K562 (cell line): ENCODE measurements around the gene NTRK2. TPM values are rescaled to one million over a fixed set of nuclear protein-coding genes. Genes with fewer than 3 reads are reported as not detected.

ENCODE experiments used
- ATAC-seq: fragments of 200-7000 bp; cut with Tn5 transposase; 3 replicates; pipeline ENCODE4 v1.9.1; 2020; ENCODE audit warnings: moderate library complexity
- BruUV-seq: library from RNA; stranded (reverse); fragments of 400-500 nt; replicated peaks from 2 replicates; lab custom pipeline; 2021; lab: Mats Ljungman, UMichigan
- CTCF ChIA-PET: fragments of 300-600 bp; formaldehyde crosslinking; extraction: SDS; loops from one replicate; lab custom pipeline; 2021; ENCODE audit warnings: low intra/inter-chr PET ratio; lab: Yijun Ruan, JAX
- POLR2A ChIA-PET: fragments of 300-600, 350-650 bp; sonication (Branson Sonifier 250); formaldehyde crosslinking; extraction: SDS; loops from one replicate; lab custom pipeline; 2021; ENCODE audit warnings: antibody characterized with exemption, inconsistent platforms; lab: Yijun Ruan, JAX
- DNase-seq, 4 experiments: peaks; one replicate each; pipeline versions ENCODE4 v3.0.0 to v3.0.0-alpha.2; 2011 to 2018; ENCODE audit warnings: low spot score in 3 of 4, mixed read lengths in 3 of 4; ENCODE audit errors: extremely low read depth in 1 of 4
- FAIRE-seq: peaks from 2 replicates; lab custom pipeline; 2011; peaks lifted over from hg19 to GRCh38; lab: Jason Lieb, UNC
- H2AFZ ChIP-seq: 2 replicates; pipeline ENCODE4 v1.6.0; 2011; ENCODE audit warnings: low read depth, low read length, control low read depth, inconsistent platforms
- H3K27ac ChIP-seq: fragments of 200-600 bp; 3 replicates; pipeline ENCODE4 v1.8.0; 2011; ENCODE audit warnings: low read depth, mild to moderate bottlenecking, control low read depth, inconsistent platforms, low read length, moderate library complexity, mixed read lengths; ENCODE audit errors: extremely low read depth
- H3K27me3 ChIP-seq, 2 experiments: fragments of 300-600 bp in 1 of 2; 2 replicates in 1 of 2; 3 replicates in 1 of 2; pipeline versions ENCODE4 v1.6.0 to v1.8.0; 2011; ENCODE audit warnings: inconsistent platforms in 2 of 2, low read length in 2 of 2, mild to moderate bottlenecking in 1 of 2, mixed read lengths in 1 of 2, moderate library complexity in 1 of 2; ENCODE audit not compliant: control insufficient read depth in 2 of 2, insufficient read depth in 2 of 2
- H3K36me3 ChIP-seq: fragments of 300-600 bp; 3 replicates; pipeline ENCODE4 v1.8.0; 2011; ENCODE audit warnings: mild to moderate bottlenecking, low read length, inconsistent platforms; ENCODE audit not compliant: control insufficient read depth, insufficient read depth
- H3K4me1 ChIP-seq, 2 experiments: fragments of 200-600 bp in 1 of 2; replicated peaks in 1 of 2; 2 replicates in 1 of 2; 3 replicates in 1 of 2; pipeline versions ENCODE4 v1.5.1 to v1.8.0; 2011; ENCODE audit warnings: inconsistent platforms in 2 of 2, low read length in 2 of 2, mild to moderate bottlenecking in 1 of 2, mixed read lengths in 1 of 2, moderate library complexity in 1 of 2; ENCODE audit not compliant: control insufficient read depth in 2 of 2, insufficient read depth in 2 of 2
- H3K4me2 ChIP-seq: 2 replicates; pipeline ENCODE4 v1.6.1; 2011; ENCODE audit warnings: low read length, control low read depth, inconsistent platforms, mixed read lengths; ENCODE audit not compliant: insufficient read depth
- H3K4me3 ChIP-seq: fragments of 200-600 bp; sonication (generic), shearing (Covaris generic); 2 replicates; pipeline ENCODE4 v1.5.1; 2016; ENCODE audit warnings: control low read depth, inconsistent platforms
- H3K79me2 ChIP-seq: fragments of 200-600 bp; 3 replicates; pipeline ENCODE4 v1.8.0; 2011; ENCODE audit warnings: low read length, inconsistent platforms; ENCODE audit not compliant: control insufficient read depth, insufficient read depth
- H3K9ac ChIP-seq, 2 experiments: 2 replicates each; pipeline versions ENCODE4 v1.6.0 to v1.6.1; 2011; ENCODE audit warnings: low read depth in 2 of 2, low read length in 2 of 2, control low read depth in 1 of 2, inconsistent platforms in 1 of 2, mild to moderate bottlenecking in 1 of 2, mixed read lengths in 1 of 2; ENCODE audit not compliant: insufficient read depth in 1 of 2
- H3K9me1 ChIP-seq: one replicate; pipeline ENCODE4 v1.6.0; 2011; ENCODE audit warnings: inconsistent platforms, mild to moderate bottlenecking, low read length, moderate library complexity; ENCODE audit not compliant: control insufficient read depth, insufficient read depth
- H3K9me3 ChIP-seq: replicated peaks from 2 replicates; pipeline ENCODE4 v1.5.1; 2011; ENCODE audit warnings: low read depth, low read length, inconsistent platforms; ENCODE audit not compliant: control insufficient read depth, insufficient read depth
- H4K20me1 ChIP-seq: replicated peaks from 2 replicates; pipeline ENCODE4 v1.6.1; 2011; ENCODE audit warnings: low read length, inconsistent platforms, mixed read lengths; ENCODE audit not compliant: control insufficient read depth, insufficient read depth
- BACH1 ChIP-seq: fragments of 200-800 bp; sonication (Bioruptor generic); IDR thresholded peaks from 2 replicates; pipeline ENCODE4 v1.6.1; 2016; ENCODE audit warnings: missing genetic modification characterization, missing compliant biosample characterization
- CHD1 ChIP-seq: fragments of 200-600 bp; sonication (generic); IDR thresholded peaks from one replicate; pipeline ENCODE4 v1.6.1; 2012; ENCODE audit warnings: mild to moderate bottlenecking, moderate library complexity, low read length, inconsistent platforms
- ILK ChIP-seq: fragments of 450-650 bp; IDR thresholded peaks from 2 replicates; pipeline ENCODE4 v1.6.1; 2016; ENCODE audit warnings: missing genetic modification characterization, low read depth, mild to moderate bottlenecking, missing compliant biosample characterization, moderate library complexity, borderline replicate concordance
- NCOA6 ChIP-seq: fragments of 450-650 bp; IDR thresholded peaks from 2 replicates; pipeline ENCODE4 v1.6.1; 2017; ENCODE audit warnings: mild to moderate bottlenecking
- PHB ChIP-seq: fragments of 250-450 bp; sonication (Bioruptor Pico); IDR thresholded peaks from 2 replicates; pipeline ENCODE4 v1.5.0; 2021
- PRMT5 ChIP-seq: sonication (generic); formaldehyde crosslinking; IDR thresholded peaks from 2 replicates; pipeline ENCODE4 v1.5.0; 2020; ENCODE audit warnings: missing genetic modification reagents
- RNF219 ChIP-seq: fragments of 250-450 bp; sonication (Bioruptor Pico); IDR thresholded peaks from 2 replicates; pipeline ENCODE4 v1.5.0; 2022; ENCODE audit warnings: mild to moderate bottlenecking
- ZNF354B ChIP-seq: fragments of 250-450 bp; sonication (Bioruptor Pico); IDR thresholded peaks from 2 replicates; pipeline ENCODE4 v1.4.0; 2020
- ZNF436 ChIP-seq: fragments of 250-450, 450-650 bp; sonication (Bioruptor Pico); formaldehyde crosslinking; IDR thresholded peaks from 2 replicates; pipeline ENCODE4 v1.7.0; 2020; ENCODE audit warnings: mild to moderate bottlenecking
- ZNF589 ChIP-seq: fragments of 200-800 bp; sonication (Bioruptor generic); IDR thresholded peaks from 2 replicates; pipeline ENCODE4 v1.6.1; 2016; ENCODE audit warnings: low read depth, missing genetic modification characterization, missing compliant biosample characterization
- ZNF699 ChIP-seq: fragments of 250-450 bp; sonication (Bioruptor Pico); IDR thresholded peaks from 2 replicates; pipeline ENCODE4 v1.8.0; 2021; ENCODE audit warnings: mild to moderate bottlenecking, moderate library complexity; ENCODE audit not compliant: insufficient replicate concordance
- WGBS: fragments of 100-300 bp; shearing (Covaris generic); methylation state at CpG from one replicate; pipeline ENCODE4 v1.1.6; 2016; ENCODE audit warnings: low coverage, mixed read lengths; ENCODE audit not compliant: insufficient coverage; ENCODE audit errors: missing lambda C conversion rate; 5-methylcytosine and 5-hydroxymethylcytosine counted together
- in situ Hi-C: fragments of 300-500 bp; cut with MboI; formaldehyde crosslinking; loops from 4 replicates; pipeline ENCODE4 v1.15.0; 2018; ENCODE audit warnings: inconsistent platforms, mixed read lengths
- intact Hi-C: fragments of 100-400 bp; cut with micrococcal nuclease; formaldehyde crosslinking; loops from 2 replicates; pipeline ENCODE4 v1.14.2; 2022
- polyA plus RNA-seq, 8 experiments: library from polyadenylated mRNA; depleted of rRNA in 4 of 8; stranded (reverse) in 5 of 8; unstranded in 3 of 8; fragments of >200 nt; fragmentation: Nextera tagmentation in 2 of 8; fragmentation: Illumina TruSeq in 1 of 8; extraction: Ambion mirVana in 2 of 8; extraction: Trizol in 1 of 8; gene quantifications; 2 replicates each; pipeline versions ENCODE4 v1.2.1 to v1.2.3, GENCODE V29; 2011 to 2014; ENCODE audit warnings: inconsistent platforms in 1 of 8, missing spikeins in 1 of 8
- total RNA-seq, 7 experiments: library from RNA; depleted of rRNA in 6 of 7; stranded (reverse); fragments of >200 nt in 6 of 7; fragmentation: Illumina TruSeq in 2 of 7; extraction: Trizol in 2 of 7; gene quantifications; 2 replicates each; pipeline versions ENCODE4 v1.2.1 to v1.2.3, GENCODE V29; 2011 to 2021; ENCODE audit warnings: low replicate concordance in 1 of 7

Gene NTRK2
- total and polyA plus RNA-seq, 9 of the 15 experiments (the other 6 are each of a cell fraction or from before 2014, with no cell fraction given): not detected

GRCh38 chr9:84827216-84827765 lies 157.8 kb downstream of the NTRK2 start:
- WGBS: 0% methylated on average over 4 of the region's 4 CpGs
- H3K27me3 ChIP-seq: no peaks in the 10 kb centered on the region
- DNase-seq: no peak
- no peaks in the 10 kb centered on the region for H3K79me2 ChIP-seq
- BruUV-seq: no TSS peak
- no peak overlapping the region for H3K27ac ChIP-seq
- H3K9me3 ChIP-seq: no peaks in the 10 kb centered on the region
- H2AFZ ChIP-seq: no peak overlapping the region
- FAIRE-seq: no peak
- H3K4me1 ChIP-seq: no peaks in the 10 kb centered on the region
- H3K36me3 ChIP-seq: no peaks in the 10 kb centered on the region
- in situ Hi-C loops: no loop called here
- H4K20me1 ChIP-seq: no peaks in the 10 kb centered on the region
- no peak for ATAC-seq
- H3K4me3 ChIP-seq: no peak overlapping the region
- intact Hi-C loops: no loop called here
- POLR2A ChIA-PET: no interaction called here
- CTCF ChIA-PET: no interaction called here
- no peak overlapping the region for H3K4me2 ChIP-seq
- H3K9ac ChIP-seq: no peak overlapping the region
- no peak for TF ChIP-seq ZNF436
- no peak for TF ChIP-seq ILK (tag)
- TF ChIP-seq RNF219 (CRISPR knock-in tag): no peak
- TF ChIP-seq ZNF589 (CRISPR knock-in tag): no peak
- TF ChIP-seq CHD1: no peak
- no peak for TF ChIP-seq NCOA6
- no peak for TF ChIP-seq BACH1
- no peak for TF ChIP-seq PHB (CRISPR knock-in tag)
- no peak for TF ChIP-seq ZNF354B (CRISPR knock-in tag)
- TF ChIP-seq PRMT5: no peak
- no peak for TF ChIP-seq ZNF699 (CRISPR knock-in tag)
- H3K9me1 ChIP-seq: no peaks in the 10 kb centered on the region
